ENCODE results near the gene LY6G6C.

GRCh38 chr6:31770860-31771259 lies 49.3 kb upstream of the LY6G6C start:
- no peak for TF ChIP-seq CTCF (conservative IDR thresholded peaks at IDR 0.05; ENCODE audit: low read depth, low read length)
- TF ChIP-seq EZH2 (IDR thresholded peaks at IDR 0.05; ENCODE audit: borderline replicate concordance, low read depth, low read length, poor library complexity, severe bottlenecking), result no peak
